Pancreas (tissue), 10 donors: ENCODE measurements around the gene NXPH2. TPM values are rescaled to one million over a fixed set of nuclear protein-coding genes. Genes with fewer than 3 reads are reported as not detected.

Experiments
- ATAC-seq, 4 donors: fragments of 200-7000 bp; cut with Tn5 transposase; one replicate each; pipeline versions ENCODE4 v1.8.0 to v1.9.1; 2020; ENCODE audit warnings: mild to moderate bottlenecking in 4 of 4, moderate library complexity in 4 of 4
- DNase-seq, 6 donors: peaks; one replicate each; pipeline ENCODE4 v3.0.0-alpha.2; 2020
- FAIRE-seq: peaks from 2 replicates; lab custom pipeline; 2012; peaks lifted over from hg19 to GRCh38; lab: Jason Lieb, UNC
- H3K27ac ChIP-seq, 4 donors: fragments of 200-600 bp; sonication (generic); 1 replicate in 3 of 4; 2 replicates in 1 of 4; pipeline versions ENCODE4 v1.5.0 to v1.8.0; 2020
- H3K27me3 ChIP-seq, 4 donors: fragments of 200-600 bp; one replicate each; pipeline ENCODE4 v1.8.0; 2021
- H3K36me3 ChIP-seq, 3 donors: fragments of 200-600 bp; sonication (generic) in 1 of 3; one replicate each; pipeline versions ENCODE4 v1.5.0 to v1.8.0; 2020 to 2021
- H3K4me1 ChIP-seq, 3 donors: fragments of 200-600 bp; one replicate each; pipeline ENCODE4 v1.8.0; 2021
- H3K4me3 ChIP-seq, 4 donors: fragments of 200-600 bp; sonication (generic) in 2 of 4; one replicate each; pipeline versions ENCODE4 v1.5.0 to v1.8.0; 2020 to 2021
- H3K9me3 ChIP-seq, 4 donors: fragments of 200-600 bp; one replicate each; pipeline ENCODE4 v1.8.0; 2021
- CTCF ChIP-seq, 4 donors: fragments of 200-600 bp; sonication (generic) in 3 of 4; IDR thresholded peaks; one replicate each; pipeline versions ENCODE4 v1.5.0 to v1.8.0; 2021; ENCODE audit warnings: antibody characterized with exemption in 4 of 4
- WGBS, 2 donors: extraction: QIAGEN DNeasy Blood & Tissue Kit; methylation state at CpG; one replicate each; pipeline ENCODE4 v1.1.7; 2013; 5-methylcytosine and 5-hydroxymethylcytosine counted together
- intact Hi-C, 3 donors: fragments of 100-400 bp; cut with DNase I; formaldehyde crosslinking; loops; one replicate each; pipeline versions ENCODE4 v1.11.1 to v1.14.2; 2022
- polyA plus RNA-seq, 2 donors: library from polyadenylated mRNA; stranded (reverse); fragments of 200-250 nt; gene quantifications; one replicate each; pipeline ENCODE4 v1.2.3, GENCODE V29; 2013
- total RNA-seq, 6 donors: library from RNA; stranded (reverse); fragmentation: NEBNext Ultra II Directional in 4 of 6; extraction: Animal tissue kit (Norgen Biotek cat#: 25700) in 4 of 6; gene quantifications; one replicate each; pipeline versions ENCODE4 v1.2.1 to v1.2.4, GENCODE V29; 2021 to 2023
- donor health status: healthy with polysubstance abuse.
- donor health status: DM: no; HTN: no; CAD: no; lungs with moderate emphysema.
- donor health status: DM: no; HTN: no; CAD: no.
- donor health status: control.
- donor health status: control.
- donor health status: Bipolar disorder and iron deficiency.
- donor health status: DM: yes; HTN: yes; CAD: no.
- donor health status: DM: no; HTN: no; CAD: no.
- donor health status: DM: no; HTN: no; CAD: no.
- donor health status: DM: yes; HTN: yes; CAD: no.

NXPH2 gene
- total and polyA plus RNA-seq, 8 donors: 0.19 TPM; not detected in 7

- intact Hi-C loops: no loop called here
- Histone ChIP-seq H3K36me3 (no peaks in the 10 kb centered on the region), H3K4me3 (no peak overlapping the region), H3K27me3 (no peaks in the 10 kb centered on the region), H3K4me1 (no peaks in the 10 kb centered on the region), H3K9me3 (no peaks in the 10 kb centered on the region), H3K27ac (no peak overlapping the region)
- WGBS, 2 donors: 83 to 88% methylated on average over 8 of the region's 8 CpGs
- no peak for DNase-seq
- TF ChIP-seq CTCF (IDR thresholded peaks at IDR 0.05): no peak
- no peak for ATAC-seq
- no peak for FAIRE-seq
Observed at GRCh38 chr2:138699421-138699820, 80.8 kb downstream of the NXPH2 start.

GRCh38 chr2:138698428-138698827 is 81.8 kb downstream of the NXPH2 start:
- DNase-seq: no peak
- no peak for FAIRE-seq
- H3K27ac ChIP-seq: no peak overlapping the region
- H3K4me1 ChIP-seq: no peaks in the 10 kb centered on the region
- no peak for ATAC-seq
- no peaks in the 10 kb centered on the region for H3K27me3 ChIP-seq
- 83 to 91% methylated on average over 6 of the region's 6 CpGs for WGBS, 2 donors
- no peaks in the 10 kb centered on the region for H3K9me3 ChIP-seq
- no peak for TF ChIP-seq CTCF (IDR thresholded peaks at IDR 0.05)
- no peak overlapping the region for H3K4me3 ChIP-seq
- intact Hi-C loops: no loop called here
- H3K36me3 ChIP-seq: no peaks in the 10 kb centered on the region

GRCh38 chr2:138691667-138692066 is 88.5 kb downstream of the NXPH2 start:
- no peaks in the 10 kb centered on the region for H3K27me3 ChIP-seq
- intact Hi-C loops: no loop called here
- FAIRE-seq (no peak), ATAC-seq (no peak), DNase-seq (no peak)
- H3K27ac ChIP-seq: no peak overlapping the region
- WGBS, 2 donors: 94 to 100% methylated on average over 1 of the region's 1 CpG
- H3K4me1 ChIP-seq: no peaks in the 10 kb centered on the region
- H3K36me3 ChIP-seq: no peaks in the 10 kb centered on the region
- no peaks in the 10 kb centered on the region for H3K9me3 ChIP-seq
- TF ChIP-seq CTCF (IDR thresholded peaks at IDR 0.05): no peak
- no peak overlapping the region for H3K4me3 ChIP-seq

- WGBS, 2 donors: 53 to 56% methylated on average over 4 of the region's 4 CpGs
- intact Hi-C loops: no loop called here
Observed at GRCh38 chr2:138689705-138690104, 90.5 kb downstream of the NXPH2 start.

More at GRCh38 chr2:138689705-138690104, 90.5 kb downstream of the NXPH2 start:
- H3K36me3 ChIP-seq: no peaks in the 10 kb centered on the region
- H3K27me3 ChIP-seq: no peaks in the 10 kb centered on the region
- H3K27ac ChIP-seq: no peak overlapping the region
- no peaks in the 10 kb centered on the region for H3K4me1 ChIP-seq
- no peak for ATAC-seq
- no peak for DNase-seq
- no peaks in the 10 kb centered on the region for H3K9me3 ChIP-seq
- no peak for TF ChIP-seq CTCF (IDR thresholded peaks at IDR 0.05)
- FAIRE-seq: no peak
- no peak overlapping the region for H3K4me3 ChIP-seq
